ENCODE data around the gene CCT7. TPM values are rescaled to one million over a fixed set of nuclear protein-coding genes. Genes with fewer than 3 reads are reported as not detected.

Gene CCT7
- total RNA-seq, 3 donors from 2014 or later (not counting 1 experiment from before 2014, with no cell fraction given) = 82.3 to 114 (median 112) TPM

- H3K4me3 Mint-ChIP-seq = peak overlapping the region; percentile 75
- ATAC-seq (peak; percentile 36 to 62 (median 38)), DNase-seq (peak in 1 of 2 donors; percentile 38)
- Histone ChIP-seq H3K36me3 (ENCODE audit: control insufficient read depth, insufficient read depth, low read length) (no peaks in the 10 kb centered on the region), H3K27me3 (ENCODE audit: control insufficient read depth, insufficient read depth, low read length) (peaks cover 7% of the 10 kb centered on the region), H3K4me3 (ENCODE audit: low read length) (peak overlapping the region; percentile 63), H3K4me1 (ENCODE audit: control insufficient read depth, insufficient read depth, low read length) (peaks cover 22% of the 10 kb centered on the region), H3K9me3 (ENCODE audit: control insufficient read depth, insufficient read depth, low read length) (no peaks in the 10 kb centered on the region), H3K27ac (ENCODE audit: low read length) (peak overlapping the region; percentile 57)
- H3K27ac Mint-ChIP-seq = peak overlapping the region in 1 of 2 donors; percentile 16
- 10% methylated on average over 5 of the region's 5 CpGs for WGBS (ENCODE audit: insufficient coverage)
- H3K36me3 Mint-ChIP-seq = no peaks in the 10 kb centered on the region
- H3K9me3 Mint-ChIP-seq = no peaks in the 10 kb centered on the region
- intact Hi-C loops (cut with micrococcal nuclease) = no loop called here
- TF ChIP-seq CTCF (IDR thresholded peaks at IDR 0.05) = no peak
- H3K4me1 Mint-ChIP-seq = peaks cover 12 to 21% of the 10 kb centered on the region in 2 donors
- peaks cover 20 to 21% of the 10 kb centered on the region in 2 donors for H3K27me3 Mint-ChIP-seq (ENCODE audit: low read depth in 2 of 2)
These were observed 51.1 kb downstream of the CCT7 start for GRCh38 chr2:73285159-73285739.

GRCh38 chr2:73286134-73286655 lies 52.1 kb downstream of the CCT7 start:
- 91% methylated on average over 3 of the region's 3 CpGs for WGBS (ENCODE audit: insufficient coverage)
- ATAC-seq (no peak), DNase-seq (no peak)
- Histone ChIP-seq H3K36me3 (ENCODE audit: control insufficient read depth, insufficient read depth, low read length) (no peaks in the 10 kb centered on the region), H3K4me1 (ENCODE audit: control insufficient read depth, insufficient read depth, low read length) (peaks cover 26% of the 10 kb centered on the region), H3K4me3 (ENCODE audit: low read length) (no peak overlapping the region), H3K27ac (ENCODE audit: low read length) (no peak overlapping the region), H3K9me3 (ENCODE audit: control insufficient read depth, insufficient read depth, low read length) (no peaks in the 10 kb centered on the region), H3K27me3 (ENCODE audit: control insufficient read depth, insufficient read depth, low read length) (peaks cover 15% of the 10 kb centered on the region)
- TF ChIP-seq CTCF (IDR thresholded peaks at IDR 0.05) = no peak
- no peaks in the 10 kb centered on the region for H3K36me3 Mint-ChIP-seq
- H3K27ac Mint-ChIP-seq = no peak overlapping the region
- intact Hi-C loops (cut with micrococcal nuclease) = no loop called here
- peaks cover 16 to 19% of the 10 kb centered on the region in 2 donors for H3K4me1 Mint-ChIP-seq
- peaks cover 27 to 31% of the 10 kb centered on the region in 2 donors for H3K27me3 Mint-ChIP-seq (ENCODE audit: low read depth in 2 of 2)
- H3K4me3 Mint-ChIP-seq = peak overlapping the region; percentile 75
- H3K9me3 Mint-ChIP-seq = no peaks in the 10 kb centered on the region

- no peak overlapping the region for H3K27ac ChIP-seq (ENCODE audit: low read length)
- intact Hi-C loops (cut with micrococcal nuclease) = no loop called here
- Mint-ChIP-seq H3K27ac (no peak overlapping the region), H3K27me3 (ENCODE audit: low read depth in 2 of 2) (peaks cover 34 to 37% of the 10 kb centered on the region in 2 donors), H3K4me1 (peaks cover 19 to 23% of the 10 kb centered on the region in 2 donors), H3K9me3 (no peaks in the 10 kb centered on the region), H3K36me3 (no peaks in the 10 kb centered on the region), H3K4me3 (no peak overlapping the region)
- H3K27me3 ChIP-seq (ENCODE audit: control insufficient read depth, insufficient read depth, low read length) = peaks cover 39% of the 10 kb centered on the region
- H3K9me3 ChIP-seq (ENCODE audit: control insufficient read depth, insufficient read depth, low read length) = no peaks in the 10 kb centered on the region
- DNase-seq (no peak), ATAC-seq (no peak)
- H3K4me3 ChIP-seq (ENCODE audit: low read length) = no peak overlapping the region
- H3K4me1 ChIP-seq (ENCODE audit: control insufficient read depth, insufficient read depth, low read length) = peaks cover 38% of the 10 kb centered on the region
- H3K36me3 ChIP-seq (ENCODE audit: control insufficient read depth, insufficient read depth, low read length) = no peaks in the 10 kb centered on the region
- no peak for TF ChIP-seq CTCF (IDR thresholded peaks at IDR 0.05)
These were observed 55.2 kb downstream of the CCT7 start for GRCh38 chr2:73289304-73289703.

Measured in natural killer cell (primary cell).